ENCODE results near the gene DDHD1.

- TF ChIP-seq CTCF (IDR thresholded peaks at IDR 0.05) (no peak), POLR2A (IDR thresholded peaks at IDR 0.05) (no peak), POLR2AphosphoS5 (IDR thresholded peaks at IDR 0.05) (no peak)
Measured at GRCh38 chr14:53149668-53150316, 3.3 kb downstream of the DDHD1 start.

All from sigmoid colon (tissue), 4 donors.